T-helper 22 cell (primary cell): ENCODE data around the gene GNAO1.
"Not testable (repeated sequence)": the region's sequence is repeated elsewhere in the genome, so short reads cannot be mapped to it uniquely, and the experiment has no call there.

Source experiments
- DNase-seq: peaks from one replicate; pipeline ENCODE4 v3.0.0-alpha.2; 2020; ENCODE audit warnings: low read depth

Gene GNAO1

DNA sequence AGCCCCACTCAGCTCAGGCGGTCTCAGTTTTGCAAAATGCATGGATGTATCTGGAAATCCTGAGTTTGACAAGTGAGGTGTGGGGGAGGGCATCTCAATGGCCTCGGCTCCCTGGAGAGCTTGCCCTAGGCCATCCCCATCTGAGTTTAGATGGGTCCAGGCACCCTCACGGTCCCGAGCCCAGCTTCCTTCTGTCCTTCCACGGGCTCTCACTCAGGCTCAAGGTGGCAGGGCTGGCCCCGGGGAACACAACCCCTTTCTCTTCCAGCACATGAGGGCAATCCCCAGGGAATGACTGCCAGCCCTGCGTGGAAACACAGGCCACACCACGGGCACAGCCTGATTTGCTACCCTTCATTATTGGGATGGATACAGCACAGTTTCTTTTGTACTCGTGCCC, 175.7 kb downstream of the GNAO1 start:
- DNase-seq = no peak

DNA sequence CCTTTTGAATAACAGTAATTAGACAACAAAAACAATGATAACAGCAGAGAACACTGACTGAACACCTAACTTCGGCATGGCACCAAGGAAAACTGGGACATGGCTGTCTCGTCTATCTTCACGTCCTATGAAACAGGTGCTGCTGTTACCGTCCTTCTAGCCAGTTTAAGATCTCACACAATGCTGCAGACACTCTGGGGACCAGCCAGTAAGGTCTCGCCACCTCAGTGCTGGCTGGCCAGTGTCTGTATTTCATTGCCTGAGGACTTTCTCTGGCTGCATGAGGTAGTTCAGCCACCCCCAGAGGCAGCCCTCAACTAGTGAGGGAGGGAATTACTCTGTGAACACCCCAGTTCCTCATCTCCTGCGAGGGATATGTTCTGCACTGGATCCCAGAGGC, 176.5 kb downstream of the GNAO1 start:
- no peak for DNase-seq

DNA sequence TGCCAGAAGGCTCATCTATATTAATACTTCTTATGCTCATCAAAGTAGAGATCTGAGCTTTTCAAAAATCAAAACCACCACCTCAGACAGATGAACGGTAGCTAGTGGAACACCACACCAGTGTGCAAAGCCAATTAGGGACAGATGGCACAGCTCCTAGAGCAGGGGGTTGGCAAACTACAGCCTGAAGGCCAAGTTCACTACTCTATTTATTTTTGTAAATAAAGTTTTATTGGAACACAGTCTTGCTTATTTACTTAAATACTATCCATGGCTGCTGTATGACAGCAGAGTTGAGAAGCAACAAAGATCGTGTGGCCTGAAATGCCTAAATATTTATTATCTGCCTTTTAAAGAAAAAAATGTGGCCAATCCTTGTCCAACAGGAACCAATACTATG, 177.3 kb downstream of the GNAO1 start:
- no peak for DNase-seq

- DNase-seq = no peak
Measured at GRCh38 chr16:56369202-56369601, 177.9 kb downstream of the GNAO1 start.

DNA sequence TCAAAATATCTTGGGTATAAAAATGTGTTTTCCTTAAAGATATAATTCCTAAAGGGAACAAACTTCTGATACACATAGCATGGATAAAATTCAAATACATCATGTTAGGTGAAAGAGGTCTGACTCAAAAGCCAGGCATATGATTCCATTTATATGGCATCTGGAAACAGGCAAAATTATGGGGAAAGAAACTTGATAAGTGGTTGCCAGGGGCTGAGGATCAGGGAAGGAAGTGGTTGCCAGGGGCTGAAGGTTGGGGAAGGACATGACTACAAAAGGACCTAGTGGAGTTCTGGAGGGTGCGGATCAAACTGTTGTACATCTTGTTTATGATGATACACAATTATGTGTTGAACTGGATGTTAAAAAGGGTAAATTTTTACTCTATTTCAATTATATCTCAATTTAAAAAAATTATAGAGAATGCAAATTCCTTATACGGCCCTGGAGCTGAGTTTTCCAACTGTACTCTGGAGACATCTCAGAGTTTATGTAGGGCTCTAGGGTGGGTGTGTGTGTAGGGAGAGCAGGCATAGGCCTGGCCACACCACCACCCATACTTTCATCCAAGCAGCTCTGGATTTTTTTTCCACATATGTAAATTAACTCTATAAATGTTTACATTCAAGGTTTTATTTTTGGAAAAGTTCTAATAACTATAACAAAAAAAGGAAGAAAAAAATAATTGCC, 179.0 kb downstream of the GNAO1 start:
- no peak for DNase-seq

- DNase-seq = no peak
Measured at GRCh38 chr16:56370875-56371659, 179.8 kb downstream of the GNAO1 start.

- DNase-seq = no peak
Measured at GRCh38 chr16:56371660-56371937, 180.3 kb downstream of the GNAO1 start.

GRCh38 chr16:56372013-56372634, 180.8 kb downstream of the GNAO1 start:
- no peak for DNase-seq

- no peak for DNase-seq
Measured at GRCh38 chr16:56373003-56373402, 181.7 kb downstream of the GNAO1 start.

- not testable (repeated sequence) for DNase-seq
Measured at GRCh38 chr16:56375792-56376191, 184.5 kb downstream of the GNAO1 start.

DNA sequence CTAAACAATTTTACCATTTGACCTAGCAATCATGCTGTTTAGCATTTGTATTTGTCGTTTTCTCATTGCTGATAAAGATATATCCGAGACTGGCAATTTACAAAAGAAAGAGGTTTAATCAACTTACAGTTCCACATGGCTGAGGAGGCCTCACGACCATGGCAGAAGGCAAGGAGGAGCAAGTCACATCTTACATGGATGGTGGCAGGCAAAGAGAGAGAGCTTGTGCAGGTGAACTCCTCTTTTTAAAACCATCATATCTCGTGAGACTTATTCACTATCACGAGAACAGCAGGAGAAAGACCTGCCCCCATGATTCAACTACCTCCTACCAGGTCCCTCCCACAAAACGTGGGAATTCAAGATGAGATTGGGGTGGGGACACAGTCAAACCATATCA, 187.8 kb downstream of the GNAO1 start:
- not testable (repeated sequence) for DNase-seq

DNA sequence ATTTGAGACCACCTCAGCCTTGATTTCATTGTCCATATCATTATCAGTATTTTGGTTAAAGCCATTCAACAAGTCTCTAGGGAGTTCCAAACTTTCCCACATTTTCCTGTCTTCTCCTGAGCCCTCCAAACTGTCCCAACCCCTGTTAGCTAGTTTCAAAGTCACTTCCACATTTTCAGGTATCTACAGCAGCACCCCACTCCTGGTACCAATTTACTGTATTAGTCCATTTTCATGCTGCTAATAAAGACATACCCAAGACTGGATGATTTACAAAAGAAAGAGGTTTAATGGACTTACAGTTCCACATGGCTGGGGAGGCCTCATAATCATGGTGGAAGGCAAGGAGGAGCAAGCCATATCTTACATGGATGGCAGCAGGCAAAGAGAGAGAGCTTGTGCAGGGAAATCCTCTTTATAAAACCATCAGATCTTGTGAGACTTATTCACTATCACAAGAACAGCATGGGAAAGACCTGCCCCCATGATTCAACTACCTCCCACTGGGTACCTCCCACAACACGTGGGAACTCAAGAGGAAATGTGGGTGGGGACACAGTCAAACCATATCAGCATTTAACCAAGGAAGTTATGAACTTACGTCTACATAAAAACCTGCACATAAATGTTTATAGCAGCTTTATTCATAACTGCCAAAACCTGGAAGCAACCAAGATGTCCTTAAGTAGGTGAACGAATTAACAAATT, 189.6 kb downstream of the GNAO1 start:
- DNase-seq = not testable (repeated sequence)

DNA sequence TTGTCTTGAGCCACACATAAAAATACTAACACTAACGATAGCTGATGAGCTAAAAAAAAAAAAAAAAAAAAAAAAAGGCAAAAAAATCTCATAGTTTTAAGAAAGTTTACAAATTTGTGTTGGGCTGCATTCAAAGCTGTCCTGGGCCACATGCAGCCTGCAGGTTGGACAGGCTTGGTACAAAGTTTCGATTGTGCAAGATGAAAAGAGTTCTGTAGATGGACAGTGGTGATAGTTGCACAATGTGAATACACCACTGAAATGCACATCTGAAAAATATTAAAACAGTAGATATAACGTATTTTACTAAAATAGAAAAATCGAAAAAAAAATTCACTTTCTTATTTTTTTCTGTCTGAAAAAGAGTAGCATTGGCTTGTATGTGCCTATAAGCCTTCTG, 191.2 kb downstream of the GNAO1 start:
- DNase-seq = no peak

DNA sequence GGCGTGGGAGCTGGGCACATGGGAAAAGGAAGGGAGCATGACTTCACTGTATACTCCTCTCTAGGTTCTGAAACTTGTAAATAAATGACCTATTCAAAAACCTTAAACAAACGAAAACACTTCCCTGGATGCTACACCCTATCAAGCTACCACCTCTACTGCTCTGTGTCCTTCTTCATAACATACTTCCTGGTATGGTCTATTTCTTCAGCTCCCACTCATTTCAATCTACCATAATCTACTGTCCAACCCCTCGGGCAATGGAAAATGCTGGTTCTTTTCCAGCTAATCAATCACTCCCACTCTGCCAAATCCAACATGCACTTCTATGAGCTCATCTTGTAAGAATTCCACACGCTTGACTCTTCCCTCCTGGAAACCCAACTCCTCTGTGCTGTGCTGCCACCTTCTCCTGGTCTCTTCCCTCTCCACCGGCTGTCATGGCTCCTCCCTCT, 191.6 kb downstream of the GNAO1 start:
- no peak for DNase-seq

DNA sequence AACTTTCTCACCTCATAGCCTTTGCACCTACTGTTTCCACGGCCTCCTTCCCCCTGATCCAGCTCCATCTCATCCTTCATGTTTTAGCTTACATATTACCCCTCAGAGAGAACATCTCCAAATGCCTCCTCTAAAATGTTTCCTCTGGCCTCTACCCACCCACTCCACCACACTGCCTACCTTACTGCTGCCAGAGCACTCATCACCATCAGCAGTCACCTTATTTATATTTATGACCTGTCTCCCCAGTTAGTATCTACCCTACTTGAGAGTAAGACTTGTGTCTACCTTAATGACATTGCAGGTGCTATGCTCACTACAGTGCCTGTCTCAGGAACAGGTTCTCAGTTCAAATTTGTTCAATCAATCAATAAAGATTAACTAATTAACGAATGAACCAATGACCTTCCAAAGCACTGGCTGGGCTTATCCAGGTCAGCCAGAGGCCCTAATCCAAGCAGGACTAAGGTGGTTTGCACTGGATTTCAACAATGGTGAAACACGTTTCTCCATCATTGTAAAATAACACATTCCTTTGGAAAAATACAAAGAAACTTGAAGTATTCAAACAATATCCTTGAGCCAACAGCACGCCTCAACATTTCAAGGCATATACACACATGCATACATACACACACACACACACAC, 192.9 kb downstream of the GNAO1 start:
- no peak for DNase-seq

DNA sequence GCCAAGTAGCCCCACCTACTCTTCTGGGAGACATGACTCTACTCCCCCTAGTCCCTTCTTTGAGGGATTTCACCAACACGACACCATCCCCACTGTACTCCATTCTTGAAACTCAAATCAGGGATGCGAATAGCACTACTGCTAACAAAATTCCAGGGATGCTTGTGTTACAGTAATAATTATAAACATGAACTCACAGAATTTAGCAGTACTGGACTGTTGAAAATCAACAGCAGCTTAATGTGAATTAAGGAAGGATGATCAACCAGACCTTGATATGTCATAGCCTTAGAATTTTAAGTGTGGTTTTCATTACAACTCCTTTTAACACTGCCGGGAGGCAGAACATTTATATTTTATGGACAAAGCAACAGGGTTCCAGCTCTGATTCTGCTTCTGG, 196.1 kb downstream of the GNAO1 start:
- no peak for DNase-seq

DNA sequence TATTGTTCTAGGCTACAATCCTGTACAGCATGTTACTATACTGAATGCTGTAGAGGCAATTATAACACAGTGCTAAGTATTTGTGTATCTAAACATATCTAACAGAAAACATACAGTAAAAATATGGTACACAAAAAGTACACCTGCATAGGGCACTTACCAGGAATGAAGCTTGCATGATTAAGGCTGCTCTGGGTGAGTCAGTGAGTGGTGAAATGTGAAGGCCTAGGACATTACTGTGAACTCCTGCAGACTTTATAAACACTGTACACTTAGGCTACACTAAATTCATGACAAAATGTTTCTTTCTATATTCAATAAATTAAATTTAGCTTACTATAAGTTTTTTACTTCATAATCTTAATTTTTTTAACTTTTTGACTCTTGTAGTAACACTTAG, 196.9 kb downstream of the GNAO1 start:
- no peak for DNase-seq

- DNase-seq = no peak
Measured at GRCh38 chr16:56389554-56389953, 198.3 kb downstream of the GNAO1 start.

DNA sequence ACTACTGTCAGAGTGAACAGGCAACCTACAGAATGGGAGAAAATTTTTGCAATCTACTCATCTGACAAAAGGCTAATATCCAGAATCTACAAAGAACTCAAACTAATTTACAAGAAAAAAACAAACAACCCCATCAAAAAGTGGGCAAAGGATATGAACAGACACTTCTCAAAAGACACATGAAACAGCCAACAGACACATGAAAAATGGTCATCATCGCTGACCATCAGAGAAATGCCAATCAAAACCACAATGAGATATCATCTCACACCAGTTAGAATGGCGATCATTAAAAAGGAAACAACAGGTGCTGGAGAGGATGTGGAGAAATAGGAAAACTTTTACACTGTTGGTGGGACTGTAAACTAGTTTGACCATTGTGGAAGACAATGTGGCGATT, 205.4 kb downstream of the GNAO1 start:
- not testable (repeated sequence) for DNase-seq

GRCh38 chr16:56399047-56399446, 207.8 kb downstream of the GNAO1 start:
- no peak for DNase-seq

- DNase-seq = no peak
Measured at GRCh38 chr16:56399486-56399885, 208.2 kb downstream of the GNAO1 start.

DNA sequence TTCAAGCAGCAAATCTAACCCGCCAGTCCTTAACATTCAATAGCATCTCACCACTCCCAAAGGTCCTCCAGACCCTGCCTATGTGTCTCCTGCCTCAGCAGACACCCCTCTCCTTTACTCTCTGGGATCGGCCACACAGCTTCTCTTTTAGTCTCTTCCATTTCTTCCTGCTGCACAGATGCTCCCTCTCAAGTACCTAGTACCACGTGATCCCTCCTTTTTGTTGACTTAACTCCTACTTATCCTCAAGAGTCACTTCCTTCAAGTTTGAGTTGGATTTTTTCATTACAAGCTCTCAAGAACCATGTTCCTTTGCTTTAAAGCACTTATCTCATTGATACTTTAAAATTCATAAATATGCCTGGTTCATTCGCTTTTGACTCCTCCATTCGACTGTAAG, 209.2 kb downstream of the GNAO1 start:
- no peak for DNase-seq
